GM12878 (cell line): Measurements from ENCODE around the gene REXO1. TPM values are rescaled to one million over a fixed set of nuclear protein-coding genes. Genes with fewer than 3 reads are reported as not detected.

ENCODE experiments used
- ATAC-seq: fragments of 200-7000 bp; cut with Tn5 transposase; 3 replicates; pipeline ENCODE4 v1.9.1; 2020; ENCODE audit warnings: mild to moderate bottlenecking, moderate library complexity
- BruUV-seq: library from RNA; stranded (reverse); fragments of 400-500 nt; replicated peaks from 2 replicates; lab custom pipeline; 2021; lab: Mats Ljungman, UMichigan
- CTCF ChIA-PET: fragments of 300-600 bp; sonication (Branson Sonifier 250); formaldehyde crosslinking; extraction: SDS; loops from one replicate; lab custom pipeline; 2021; ENCODE audit warnings: inconsistent platforms; lab: Yijun Ruan, JAX
- POLR2A ChIA-PET: fragments of 350-600 bp; formaldehyde crosslinking; extraction: SDS; loops from one replicate; lab custom pipeline; 2021; ENCODE audit warnings: inconsistent platforms; lab: Charles Lee
- RAD21 ChIA-PET: fragments of 300-600 bp; sonication (Branson Sonifier 250); formaldehyde crosslinking; loops from one replicate; lab custom pipeline; 2023; ENCODE audit warnings: antibody characterized with exemption; ENCODE audit not compliant: unreplicated experiment; lab: Charles Lee
- SMC1A ChIA-PET: fragments of 300-600 bp; sonication (Branson Sonifier 250); formaldehyde crosslinking; loops from one replicate; lab custom pipeline; 2023; ENCODE audit not compliant: unreplicated experiment, uncharacterized antibody; lab: Charles Lee
- DNase-seq: peaks from one replicate; pipeline ENCODE4 v3.0.0-alpha.2; 2011; ENCODE audit warnings: low read depth, low spot score
- FAIRE-seq: peaks from 3 replicates; lab custom pipeline; 2011; peaks lifted over from hg19 to GRCh38; lab: Jason Lieb, UNC
- H2AFZ ChIP-seq: 2 replicates; pipeline ENCODE4 v1.6.0; 2011; ENCODE audit warnings: low read depth, low read length, control low read depth; ENCODE audit not compliant: control insufficient read depth
- H3K27ac ChIP-seq: 2 replicates; pipeline ENCODE4 v1.5.1; 2011; ENCODE audit warnings: control low read depth; ENCODE audit not compliant: control insufficient read depth, insufficient read depth
- H3K27me3 ChIP-seq, 2 experiments: replicated peaks in 1 of 2; 2 replicates each; pipeline versions ENCODE4 v1.6.0 to v1.6.1; 2011; ENCODE audit warnings: low read length in 1 of 2; ENCODE audit not compliant: control insufficient read depth in 2 of 2, insufficient read depth in 2 of 2
- H3K36me3 ChIP-seq, 2 experiments: 2 replicates each; pipeline ENCODE4 v1.5.1; 2011; ENCODE audit warnings: low read length in 1 of 2; ENCODE audit not compliant: control insufficient read depth in 2 of 2, insufficient read depth in 2 of 2
- H3K4me1 ChIP-seq: 2 replicates; pipeline ENCODE4 v1.6.1; 2011; ENCODE audit warnings: mild to moderate bottlenecking, low read length, moderate library complexity, mixed read lengths; ENCODE audit not compliant: control insufficient read depth, insufficient read depth
- H3K4me2 ChIP-seq: 2 replicates; pipeline ENCODE4 v1.6.0; 2011; ENCODE audit warnings: control low read depth; ENCODE audit not compliant: control insufficient read depth, insufficient read depth
- H3K4me3 ChIP-seq: fragments of 200-600 bp; sonication (generic); 2 replicates; pipeline ENCODE4 v1.5.1; 2016
- H3K79me2 ChIP-seq: 2 replicates; pipeline ENCODE4 v1.6.0; 2011; ENCODE audit warnings: low read length; ENCODE audit not compliant: control insufficient read depth, insufficient read depth
- H3K9ac ChIP-seq: 2 replicates; pipeline ENCODE4 v1.8.0; 2011; ENCODE audit warnings: low read length, control low read depth, mixed read lengths; ENCODE audit not compliant: control insufficient read depth, insufficient read depth
- H3K9me3 ChIP-seq: replicated peaks from 3 replicates; pipeline ENCODE4 v1.5.1; 2011; ENCODE audit warnings: mild to moderate bottlenecking, low read length; ENCODE audit not compliant: control insufficient read depth, insufficient read depth
- H4K20me1 ChIP-seq: 2 replicates; pipeline ENCODE4 v1.6.0; 2011; ENCODE audit not compliant: control insufficient read depth, insufficient read depth
- CBX5 ChIP-seq: sonication (generic); IDR thresholded peaks from 2 replicates; pipeline ENCODE4 v1.6.1; 2016; ENCODE audit warnings: low read depth, moderate library complexity, mild to moderate bottlenecking, inconsistent platforms
- MEF2A ChIP-seq: IDR thresholded peaks from 2 replicates; pipeline ENCODE4 v1.6.1; 2011; ENCODE audit warnings: low read depth, mild to moderate bottlenecking, low read length, moderate library complexity; ENCODE audit not compliant: insufficient read depth
- POLR2A ChIP-seq: IDR thresholded peaks from 2 replicates; pipeline ENCODE4 v1.6.1; 2011; ENCODE audit warnings: low read depth, mild to moderate bottlenecking, low read length
- RB1 ChIP-seq: fragments of 450-650 bp; formaldehyde crosslinking; IDR thresholded peaks from 2 replicates; pipeline ENCODE4 v1.6.1; 2017; ENCODE audit warnings: mild to moderate bottlenecking, borderline replicate concordance
- WGBS: methylation state at CpG from one replicate; pipeline ENCODE4 v1.1.6; 2016; ENCODE audit warnings: low lambda C conversion rate; ENCODE audit not compliant: insufficient replicate concordance, insufficient coverage; ENCODE audit errors: missing lambda C conversion rate; 5-methylcytosine and 5-hydroxymethylcytosine counted together
- in situ Hi-C: fragments of 300-500 bp; cut with MboI; formaldehyde crosslinking; loops from 9 replicates; pipeline ENCODE4 v1.14.3; 2018; ENCODE audit warnings: mixed read lengths
- intact Hi-C: fragments of 100-400 bp; cut with micrococcal nuclease; formaldehyde crosslinking; loops from one replicate; pipeline ENCODE4 v1.14.2; 2022; ENCODE audit not compliant: unreplicated experiment
- polyA plus RNA-seq, 11 experiments: library from polyadenylated mRNA; depleted of rRNA in 4 of 11; unstranded in 6 of 11; stranded (reverse) in 5 of 11; fragments of >200 nt; fragmentation: Nextera tagmentation in 4 of 11; fragmentation: Illumina TruSeq in 1 of 11; extraction: Ambion mirVana in 4 of 11; extraction: Trizol in 1 of 11; gene quantifications; 1 replicate in 1 of 11; 2 replicates in 10 of 11; pipeline versions ENCODE4 v1.2.1 to v1.2.3, GENCODE V29; 2011 to 2016; ENCODE audit warnings: inconsistent platforms in 2 of 11, missing spikeins in 2 of 11, low read depth in 1 of 11
- total RNA-seq, 4 experiments: library from RNA; depleted of rRNA in 3 of 4; stranded (reverse); fragments of >200 nt in 3 of 4; fragmentation: Illumina TruSeq in 1 of 4; extraction: Trizol in 1 of 4; gene quantifications; 2 replicates each; pipeline versions ENCODE4 v1.2.1 to v1.2.3, GENCODE V29; 2013 to 2021

REXO1 gene
- total and polyA plus RNA-seq, 10 of the 15 experiments (the other 5 are each of a cell fraction or from before 2014, with no cell fraction given), result 0.03 to 45.2 (median 8.4) TPM

GRCh38 chr19:1845642-1846041, 2.6 kb downstream of the REXO1 start:
- in situ Hi-C loops (no loop called here), intact Hi-C loops (no loop called here)
- Histone ChIP-seq H3K27me3 (no peaks in the 10 kb centered on the region), H3K36me3 (peaks cover 0 to 5% of the 10 kb centered on the region in 2 experiments; a peak in 3 of 4 replicates), H3K27ac (no peak overlapping the region), H3K9ac (no peak overlapping the region), H4K20me1 (peaks cover 3% of the 10 kb centered on the region; the same call in 1 of the 2 replicates), H3K79me2 (peaks cover 63% of the 10 kb centered on the region), H3K4me2 (peak overlapping the region; percentile 48; the same call in 1 of the 2 replicates), H3K9me3 (no peaks in the 10 kb centered on the region), H3K4me1 (peaks cover 19% of the 10 kb centered on the region), H3K4me3 (no peak overlapping the region; the same call in 1 of the 2 replicates), H2AFZ (no peak overlapping the region)
- WGBS, result over 99% methylated on average over 11 of the region's 11 CpGs
- BruUV-seq, result no TSS peak
- RAD21 ChIA-PET, result no interaction called here
- FAIRE-seq (no peak), ATAC-seq (no peak), DNase-seq (no peak)
- SMC1A ChIA-PET, result interaction anchor here (1.0 kb wide), 1 partner anchor 187 kb away, joined by 3 read pairs; no protein-coding TSS in a partner anchor
- CTCF ChIA-PET, result interaction anchor here (0.6 to 2.6 kb wide), 3 partner anchors 8 to 51 kb away, joined by 3 to 13 read pairs (median 3); no protein-coding TSS in a partner anchor
- POLR2A ChIA-PET, result no interaction called here
- TF ChIP-seq POLR2A, result peak; percentile 48; the same call in 1 of the 2 replicates
- no peak for TF ChIP-seq MEF2A

DNA sequence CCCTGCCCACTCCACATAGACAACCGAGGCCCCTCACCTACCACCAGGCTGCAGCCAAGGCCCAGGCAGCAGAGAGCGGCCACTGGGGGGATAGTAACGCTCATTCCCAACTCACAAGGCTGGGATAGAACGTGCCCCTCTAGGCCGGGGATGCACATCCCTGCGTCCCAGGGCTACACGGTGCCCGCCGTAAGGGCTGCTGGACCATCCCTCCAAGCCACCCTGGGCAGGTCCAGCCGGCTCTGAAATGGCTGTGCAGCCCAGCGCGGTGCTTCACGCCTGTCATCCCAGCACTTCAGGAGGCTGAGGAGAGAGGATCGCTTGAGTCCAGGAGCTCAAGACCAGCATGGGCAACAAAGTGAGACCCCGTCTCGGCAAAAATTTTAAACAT, 3.2 kb downstream of the REXO1 start:
- peaks cover 3% of the 10 kb centered on the region; the same call in 1 of the 2 replicates for H4K20me1 ChIP-seq
- RAD21 ChIA-PET, result no interaction called here
- intact Hi-C loops, result no loop called here
- H3K36me3 ChIP-seq, result peaks cover 0 to 5% of the 10 kb centered on the region in 2 experiments; a peak in 3 of 4 replicates
- no peaks in the 10 kb centered on the region for H3K27me3 ChIP-seq
- H3K9ac ChIP-seq, result no peak overlapping the region
- SMC1A ChIA-PET, result interaction anchor here (1.0 kb wide), 1 partner anchor 186 kb away, joined by 3 read pairs; no protein-coding TSS in a partner anchor
- no peak overlapping the region for H3K4me3 ChIP-seq
- 98% methylated on average over 16 of the region's 16 CpGs for WGBS
- no TSS peak for BruUV-seq
- no peaks in the 10 kb centered on the region for H3K9me3 ChIP-seq
- peaks cover 19% of the 10 kb centered on the region for H3K4me1 ChIP-seq
- no peak overlapping the region for H3K4me2 ChIP-seq
- no peak overlapping the region for H3K27ac ChIP-seq
- peaks cover 65% of the 10 kb centered on the region for H3K79me2 ChIP-seq
- no peak for DNase-seq
- CTCF ChIA-PET, result no interaction called here
- in situ Hi-C loops, result no loop called here
- POLR2A ChIA-PET, result no interaction called here
- no peak for FAIRE-seq
- TF ChIP-seq RB1 (no peak), CBX5 (no peak)
- H2AFZ ChIP-seq, result no peak overlapping the region
- ATAC-seq, result no peak
